HCT116 (cell line): Measurements from ENCODE around the gene PTPN4. TPM values are rescaled to one million over a fixed set of nuclear protein-coding genes. Genes with fewer than 3 reads are reported as not detected.
"Not testable (repeated sequence)": the region's sequence is repeated elsewhere in the genome, so short reads cannot be mapped to it uniquely, and the experiment has no call there.

Source experiments
- ATAC-seq: fragments of 200-7000 bp; cut with Tn5 transposase; 2 replicates; pipeline ENCODE4 v1.9.1; 2020; ENCODE audit warnings: mild to moderate bottlenecking, moderate library complexity
- BruUV-seq: library from RNA; stranded (reverse); fragments of 400-500 nt; replicated peaks from 2 replicates; lab custom pipeline; 2021; lab: Mats Ljungman, UMichigan
- CTCF ChIA-PET: fragments of 300-600 bp; sonication (Branson Sonifier 250); formaldehyde crosslinking; loops from one replicate; lab custom pipeline; 2021; ENCODE audit warnings: antibody characterized with exemption; lab: Charles Lee
- POLR2A ChIA-PET: fragments of 300-600, 350-600 bp; sonication (Branson Sonifier 250); formaldehyde crosslinking; loops from one replicate; lab custom pipeline; 2021; ENCODE audit warnings: antibody characterized with exemption; lab: Charles Lee
- RAD21 ChIA-PET, 2 experiments: fragments of 300-600 bp; sonication (Branson Sonifier 250); formaldehyde crosslinking; loops; one replicate each; lab custom pipeline; 2023; ENCODE audit warnings: low total read pairs in 2 of 2; ENCODE audit not compliant: uncharacterized antibody in 2 of 2, unreplicated experiment in 2 of 2, low non-redundant PET in 1 of 2; lab: Charles Lee
- DNase-seq: peaks from one replicate; pipeline ENCODE4 v3.0.0-alpha.2; 2010; ENCODE audit warnings: low read depth, low spot score
- H2AFZ ChIP-seq: fragments of 200-600 bp; shearing (Covaris generic), sonication (generic); 2 replicates; pipeline ENCODE4 v1.6.1; 2017; ENCODE audit warnings: low read depth, mixed run types, mixed read lengths, antibody characterized with exemption, low read length; ENCODE audit not compliant: poor library complexity, severe bottlenecking
- H3K27ac ChIP-seq: 2 replicates; pipeline ENCODE4 v1.5.1; 2012; ENCODE audit warnings: low read depth, low read length
- H3K27me3 ChIP-seq: fragments of 200-600 bp; sonication (generic); 2 replicates; pipeline ENCODE4 v1.6.1; 2016; ENCODE audit warnings: mixed run types, low read length, mixed read lengths; ENCODE audit not compliant: insufficient read depth
- H3K36me3 ChIP-seq, 2 experiments: fragments of 200-500 bp in 1 of 2; fragments of 200-600 bp in 1 of 2; sonication (Bioruptor generic) in 1 of 2; sonication (generic) in 1 of 2; 2 replicates each; pipeline versions ENCODE4 v1.5.1 to v1.6.1; 2014 to 2016; ENCODE audit warnings: low read length in 2 of 2, inconsistent platforms in 1 of 2, mixed read lengths in 1 of 2, mixed run types in 1 of 2; ENCODE audit not compliant: insufficient read depth in 2 of 2, control insufficient read depth in 1 of 2
- H3K4me1 ChIP-seq, 2 experiments: fragments of 200-600 bp in 1 of 2; sonication (generic) in 1 of 2; 2 replicates each; pipeline versions ENCODE4 v1.5.1 to v1.6.1; 2012 to 2017; ENCODE audit warnings: low read length in 2 of 2, inconsistent platforms in 1 of 2, mild to moderate bottlenecking in 1 of 2, mixed read lengths in 1 of 2, mixed run types in 1 of 2, moderate library complexity in 1 of 2; ENCODE audit not compliant: insufficient read depth in 2 of 2, control insufficient read depth in 1 of 2
- H3K4me2 ChIP-seq: fragments of 200-600 bp; sonication (generic); 2 replicates; pipeline ENCODE4 v1.6.1; 2017; ENCODE audit warnings: mixed run types, low read length, mixed read lengths
- H3K4me3 ChIP-seq, 2 experiments: fragments of 200-600 bp in 1 of 2; sonication (generic) in 1 of 2; replicated peaks in 1 of 2; 2 replicates each; pipeline ENCODE4 v1.5.1; 2011 to 2016; ENCODE audit warnings: low read length in 2 of 2, control low read depth in 1 of 2, low read depth in 1 of 2, mild to moderate bottlenecking in 1 of 2, mixed read lengths in 1 of 2, mixed run types in 1 of 2
- H3K79me2 ChIP-seq: fragments of 200-600 bp; sonication (generic); 2 replicates; pipeline ENCODE4 v1.6.1; 2017; ENCODE audit warnings: mild to moderate bottlenecking, mixed run types, low read length, moderate library complexity, mixed read lengths; ENCODE audit not compliant: insufficient read depth
- H3K9ac ChIP-seq: fragments of 200-600 bp; sonication (generic); 2 replicates; pipeline ENCODE4 v1.6.1; 2016; ENCODE audit warnings: low read length, mixed read lengths
- H3K9me2 ChIP-seq: fragments of 200-600 bp; sonication (generic), shearing (Covaris generic); 2 replicates; pipeline ENCODE4 v1.6.1; 2017; ENCODE audit warnings: mixed run types, mild to moderate bottlenecking, moderate library complexity; ENCODE audit not compliant: insufficient read depth
- H3K9me3 ChIP-seq, 2 experiments: fragments of 200-500 bp in 1 of 2; fragments of 200-600 bp in 1 of 2; sonication (Bioruptor generic) in 1 of 2; sonication (generic) in 1 of 2; 2 replicates each; pipeline ENCODE4 v1.6.1; 2014 to 2017; ENCODE audit warnings: low read length in 2 of 2, mixed read lengths in 2 of 2, inconsistent platforms in 1 of 2, low read depth in 1 of 2, mild to moderate bottlenecking in 1 of 2, mixed run types in 1 of 2, moderate library complexity in 1 of 2; ENCODE audit not compliant: control insufficient read depth in 1 of 2, insufficient read depth in 1 of 2
- H4K20me1 ChIP-seq: fragments of 200-600 bp; sonication (generic), shearing (Covaris generic); 2 replicates; pipeline ENCODE4 v1.6.1; 2017; ENCODE audit warnings: mixed run types, mild to moderate bottlenecking, moderate library complexity; ENCODE audit not compliant: insufficient read depth
- CEBPB ChIP-seq: IDR thresholded peaks from 2 replicates; pipeline ENCODE4 v1.6.1; 2012; ENCODE audit warnings: low read depth
- EZH2 ChIP-seq: fragments of 200-600 bp; sonication (generic); IDR thresholded peaks from 2 replicates; pipeline ENCODE4 v1.6.1; 2017; ENCODE audit warnings: antibody characterized with exemption, mixed run types
- EZH2phosphoT487 ChIP-seq: fragments of 200-600 bp; IDR thresholded peaks from 2 replicates; pipeline ENCODE4 v1.6.1; 2018; ENCODE audit warnings: antibody characterized with exemption, borderline replicate concordance
- FOSL1 ChIP-seq: IDR thresholded peaks from 2 replicates; pipeline ENCODE4 v1.6.1; 2012; ENCODE audit warnings: low read depth
- JUND ChIP-seq: IDR thresholded peaks from 2 replicates; pipeline ENCODE4 v1.6.1; 2012
- POLR2A ChIP-seq: IDR thresholded peaks from 2 replicates; pipeline ENCODE4 v1.7.0; 2011; ENCODE audit warnings: borderline replicate concordance; ENCODE audit not compliant: insufficient read depth, insufficient read length; ENCODE audit errors: extremely low read depth
- RAD21 ChIP-seq: IDR thresholded peaks from 2 replicates; pipeline ENCODE4 v1.6.1; 2012; ENCODE audit warnings: low read depth, mild to moderate bottlenecking
- SIN3A ChIP-seq: IDR thresholded peaks from 2 replicates; pipeline ENCODE4 v1.6.1; 2012; ENCODE audit warnings: low read depth
- TCF7L2 ChIP-seq: IDR thresholded peaks from 2 replicates; pipeline ENCODE4 v1.7.0; 2011; ENCODE audit warnings: borderline replicate concordance, inconsistent platforms; ENCODE audit not compliant: insufficient read depth, insufficient read length; ENCODE audit errors: extremely low read depth
- YY1 ChIP-seq: IDR thresholded peaks from 2 replicates; pipeline ENCODE4 v1.6.1; 2011; ENCODE audit warnings: low read length, low read depth, moderate library complexity, mild to moderate bottlenecking; ENCODE audit not compliant: insufficient replicate concordance; ENCODE audit errors: extremely low read depth
- intact Hi-C: fragments of 100-400 bp; cut with micrococcal nuclease; formaldehyde crosslinking; loops from 2 replicates; pipeline ENCODE4 v1.10.0; 2022
- total RNA-seq: library from RNA; stranded (reverse); gene quantifications from one replicate; pipeline ENCODE4 v1.2.1, GENCODE V29; 2021; ENCODE audit not compliant: unreplicated experiment
- TF ChIP-seq, protein P1 (sequence below): IDR thresholded peaks from 2 replicates; pipeline ENCODE4 v1.6.1; 2011; ENCODE audit warnings: mild to moderate bottlenecking, low read length, moderate library complexity; ENCODE audit not compliant: insufficient replicate concordance; ENCODE audit errors: extremely low read depth
- TF ChIP-seq, protein P2 (sequence below): IDR thresholded peaks from 2 replicates; pipeline ENCODE4 v1.6.1; 2012; ENCODE audit warnings: low read depth

The PTPN4 gene
- total RNA-seq, 1 experiment from 2014 or later, result 38.4 TPM

DNA sequence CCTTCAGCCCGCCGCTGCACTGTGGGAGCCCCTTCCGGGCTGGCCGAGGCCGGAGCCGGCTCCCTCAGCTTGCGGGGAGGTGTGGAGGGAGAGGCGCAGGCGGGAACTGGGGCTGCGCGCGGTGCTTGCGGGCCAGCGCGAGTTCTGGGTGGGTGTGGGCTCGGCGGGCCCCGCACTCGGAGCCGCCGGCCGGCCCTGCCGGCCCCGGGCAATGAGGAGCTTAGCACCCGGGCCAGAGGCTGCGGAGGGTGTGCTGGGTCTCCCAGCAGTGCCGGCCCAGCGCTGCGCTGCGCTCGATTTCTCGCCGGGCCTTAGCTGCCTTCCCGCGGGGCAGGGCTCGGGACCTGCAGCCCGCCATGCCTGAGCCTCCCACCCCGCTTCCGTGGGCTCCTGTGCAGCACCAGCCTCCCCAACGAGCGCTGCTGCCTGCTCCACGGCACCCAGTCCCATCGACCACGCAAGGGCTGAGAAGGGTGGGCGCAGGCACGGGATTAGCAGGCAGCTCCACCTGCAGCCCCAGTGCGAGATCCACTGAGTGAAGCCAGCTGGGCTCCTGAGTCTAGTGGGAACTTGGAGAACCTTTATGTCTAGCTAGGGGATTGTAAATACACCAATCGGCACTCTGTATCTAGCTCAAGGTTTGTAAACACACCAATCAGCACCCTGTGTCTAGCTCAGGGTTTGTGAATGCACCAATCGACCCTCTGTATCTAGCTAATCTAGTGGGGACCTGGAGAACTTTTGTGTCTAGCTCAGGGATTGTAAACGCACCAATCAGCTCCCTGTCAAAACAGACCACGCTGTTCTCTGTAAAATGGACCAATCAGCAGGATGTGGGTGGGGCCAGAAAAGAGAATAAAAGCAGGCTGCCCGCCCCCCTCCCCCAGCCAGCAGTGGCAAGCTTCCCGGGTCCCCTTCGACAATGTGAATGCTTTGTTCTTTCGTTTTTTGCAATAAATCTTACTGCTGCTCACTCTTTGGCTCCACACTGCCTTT lies 237.5 kb downstream of the PTPN4 start:
- BruUV-seq, RAD21 ChIA-PET, H2AFZ ChIP-seq, intact Hi-C loops, H3K27ac ChIP-seq, H3K79me2 ChIP-seq, H3K4me2 ChIP-seq, H3K36me3 ChIP-seq, CTCF ChIA-PET, H3K9me3 ChIP-seq, H4K20me1 ChIP-seq, H3K4me3 ChIP-seq, H3K27me3 ChIP-seq, DNase-seq, ATAC-seq, H3K9ac ChIP-seq, H3K9me2 ChIP-seq, H3K4me1 ChIP-seq: not testable (repeated sequence)
- POLR2A ChIA-PET, result interaction anchor here (1.0 kb wide), 1 partner anchor 15 kb away, joined by 5 read pairs; the partner anchor contains the start of gene EPB41L5

DNA sequence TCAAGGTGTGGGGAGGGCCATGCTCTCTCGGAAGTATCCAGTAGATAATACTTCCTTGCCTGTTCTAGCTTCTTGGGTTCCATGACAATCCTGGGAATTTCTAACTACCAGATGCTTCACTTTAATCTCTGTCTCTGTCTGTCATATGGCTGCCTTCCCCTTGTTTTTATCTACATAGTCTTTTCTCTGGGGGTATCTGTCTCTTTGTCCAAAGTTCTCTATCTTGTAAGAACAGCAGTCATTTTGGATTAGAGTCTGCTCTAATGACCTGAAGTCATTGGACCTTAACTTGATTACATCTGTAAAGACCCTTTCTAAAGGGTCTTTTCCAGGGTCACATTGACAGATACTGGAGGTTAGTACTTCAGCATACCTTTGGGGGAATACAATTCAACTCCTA lies 241.7 kb downstream of the PTPN4 start:
- Histone ChIP-seq H3K9me2 (no peaks in the 10 kb centered on the region), H3K27ac (no peak overlapping the region), H3K4me3 (no peak overlapping the region), H3K36me3 (no peaks in the 10 kb centered on the region), H3K4me1 (no peaks in the 10 kb centered on the region), H3K79me2 (no peaks in the 10 kb centered on the region), H3K27me3 (no peaks in the 10 kb centered on the region), H3K9ac (no peak overlapping the region), H2AFZ (no peak overlapping the region), H3K4me2 (no peak overlapping the region), H3K9me3 (no peaks in the 10 kb centered on the region), H4K20me1 (no peaks in the 10 kb centered on the region)
- no TSS peak for BruUV-seq
- DNase-seq, result no peak
- RAD21 ChIA-PET, result no interaction called here
- CTCF ChIA-PET, result no interaction called here
- TF ChIP-seq EZH2, result no peak
- TF ChIP-seq FOSL1, result no peak
- TF ChIP-seq TCF7L2, result no peak
- TF ChIP-seq YY1, result no peak
- TF ChIP-seq CEBPB, result no peak
- no peak for TF ChIP-seq JUND
- no peak for TF ChIP-seq RAD21
- TF ChIP-seq POLR2A, result no peak
- no peak for TF ChIP-seq SIN3A
- TF ChIP-seq EZH2phosphoT487, result no peak
- TF ChIP-seq, protein P1, sequence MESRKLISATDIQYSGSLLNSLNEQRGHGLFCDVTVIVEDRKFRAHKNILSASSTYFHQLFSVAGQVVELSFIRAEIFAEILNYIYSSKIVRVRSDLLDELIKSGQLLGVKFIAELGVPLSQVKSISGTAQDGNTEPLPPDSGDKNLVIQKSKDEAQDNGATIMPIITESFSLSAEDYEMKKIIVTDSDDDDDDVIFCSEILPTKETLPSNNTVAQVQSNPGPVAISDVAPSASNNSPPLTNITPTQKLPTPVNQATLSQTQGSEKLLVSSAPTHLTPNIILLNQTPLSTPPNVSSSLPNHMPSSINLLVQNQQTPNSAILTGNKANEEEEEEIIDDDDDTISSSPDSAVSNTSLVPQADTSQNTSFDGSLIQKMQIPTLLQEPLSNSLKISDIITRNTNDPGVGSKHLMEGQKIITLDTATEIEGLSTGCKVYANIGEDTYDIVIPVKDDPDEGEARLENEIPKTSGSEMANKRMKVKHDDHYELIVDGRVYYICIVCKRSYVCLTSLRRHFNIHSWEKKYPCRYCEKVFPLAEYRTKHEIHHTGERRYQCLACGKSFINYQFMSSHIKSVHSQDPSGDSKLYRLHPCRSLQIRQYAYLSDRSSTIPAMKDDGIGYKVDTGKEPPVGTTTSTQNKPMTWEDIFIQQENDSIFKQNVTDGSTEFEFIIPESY, result no peak
- TF ChIP-seq, protein P2, sequence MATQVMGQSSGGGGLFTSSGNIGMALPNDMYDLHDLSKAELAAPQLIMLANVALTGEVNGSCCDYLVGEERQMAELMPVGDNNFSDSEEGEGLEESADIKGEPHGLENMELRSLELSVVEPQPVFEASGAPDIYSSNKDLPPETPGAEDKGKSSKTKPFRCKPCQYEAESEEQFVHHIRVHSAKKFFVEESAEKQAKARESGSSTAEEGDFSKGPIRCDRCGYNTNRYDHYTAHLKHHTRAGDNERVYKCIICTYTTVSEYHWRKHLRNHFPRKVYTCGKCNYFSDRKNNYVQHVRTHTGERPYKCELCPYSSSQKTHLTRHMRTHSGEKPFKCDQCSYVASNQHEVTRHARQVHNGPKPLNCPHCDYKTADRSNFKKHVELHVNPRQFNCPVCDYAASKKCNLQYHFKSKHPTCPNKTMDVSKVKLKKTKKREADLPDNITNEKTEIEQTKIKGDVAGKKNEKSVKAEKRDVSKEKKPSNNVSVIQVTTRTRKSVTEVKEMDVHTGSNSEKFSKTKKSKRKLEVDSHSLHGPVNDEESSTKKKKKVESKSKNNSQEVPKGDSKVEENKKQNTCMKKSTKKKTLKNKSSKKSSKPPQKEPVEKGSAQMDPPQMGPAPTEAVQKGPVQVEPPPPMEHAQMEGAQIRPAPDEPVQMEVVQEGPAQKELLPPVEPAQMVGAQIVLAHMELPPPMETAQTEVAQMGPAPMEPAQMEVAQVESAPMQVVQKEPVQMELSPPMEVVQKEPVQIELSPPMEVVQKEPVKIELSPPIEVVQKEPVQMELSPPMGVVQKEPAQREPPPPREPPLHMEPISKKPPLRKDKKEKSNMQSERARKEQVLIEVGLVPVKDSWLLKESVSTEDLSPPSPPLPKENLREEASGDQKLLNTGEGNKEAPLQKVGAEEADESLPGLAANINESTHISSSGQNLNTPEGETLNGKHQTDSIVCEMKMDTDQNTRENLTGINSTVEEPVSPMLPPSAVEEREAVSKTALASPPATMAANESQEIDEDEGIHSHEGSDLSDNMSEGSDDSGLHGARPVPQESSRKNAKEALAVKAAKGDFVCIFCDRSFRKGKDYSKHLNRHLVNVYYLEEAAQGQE, result no peak
- intact Hi-C loops, result no loop called here
- no peak for ATAC-seq
- POLR2A ChIA-PET, result no interaction called here
